ENCODE results near the gene LRBA. TPM values are rescaled to one million over a fixed set of nuclear protein-coding genes. Genes with fewer than 3 reads are reported as not detected.

The LRBA gene
- total RNA-seq, 1 experiment from 2014 or later, result 14.4 TPM

- Histone ChIP-seq H3K27ac (no peak overlapping the region), H3K27me3 (replicated peaks) (no peaks in the 10 kb centered on the region), H3K4me3 (no peak overlapping the region), H3K36me3 (no peaks in the 10 kb centered on the region), H3K4me1 (replicated peaks) (no peaks in the 10 kb centered on the region), H3K9me3 (replicated peaks) (no peaks in the 10 kb centered on the region)
- no peak for DNase-seq (ENCODE audit: low read depth in 1 of 2, low spot score in 2 of 2)
These were observed 575.6 kb downstream of the LRBA start for GRCh38 chr4:150439451-150439933.

- Histone ChIP-seq H3K9me3 (replicated peaks) (no peaks in the 10 kb centered on the region), H3K4me3 (no peak overlapping the region), H3K27me3 (replicated peaks) (no peaks in the 10 kb centered on the region), H3K36me3 (no peaks in the 10 kb centered on the region), H3K4me1 (replicated peaks) (no peaks in the 10 kb centered on the region), H3K27ac (no peak overlapping the region)
- DNase-seq (ENCODE audit: low read depth in 1 of 2, low spot score in 2 of 2), result no peak
These were observed 578.3 kb downstream of the LRBA start for GRCh38 chr4:150436598-150437370.

GRCh38 chr4:150431221-150431620 lies 583.9 kb downstream of the LRBA start:
- Histone ChIP-seq H3K4me1 (replicated peaks) (no peaks in the 10 kb centered on the region), H3K4me3 (no peak overlapping the region), H3K9me3 (replicated peaks) (no peaks in the 10 kb centered on the region), H3K27me3 (replicated peaks) (no peaks in the 10 kb centered on the region), H3K36me3 (no peaks in the 10 kb centered on the region), H3K27ac (no peak overlapping the region)
- DNase-seq (ENCODE audit: low read depth in 1 of 2, low spot score in 2 of 2), result no peak

- no peak for DNase-seq (ENCODE audit: low read depth in 1 of 2, low spot score in 2 of 2)
- Histone ChIP-seq H3K36me3 (no peaks in the 10 kb centered on the region), H3K27me3 (replicated peaks) (no peaks in the 10 kb centered on the region), H3K4me3 (no peak overlapping the region), H3K9me3 (replicated peaks) (no peaks in the 10 kb centered on the region), H3K27ac (no peak overlapping the region), H3K4me1 (replicated peaks) (no peaks in the 10 kb centered on the region)
These were observed 589.9 kb downstream of the LRBA start for GRCh38 chr4:150425161-150425560.

GRCh38 chr4:150423503-150423902 lies 591.6 kb downstream of the LRBA start:
- no peaks in the 10 kb centered on the region for H3K27me3 ChIP-seq (replicated peaks)
- H3K27ac ChIP-seq, result no peak overlapping the region
- no peaks in the 10 kb centered on the region for H3K4me1 ChIP-seq (replicated peaks)
- no peak for DNase-seq (ENCODE audit: low read depth in 1 of 2, low spot score in 2 of 2)
- H3K4me3 ChIP-seq, result no peak overlapping the region
- no peaks in the 10 kb centered on the region for H3K36me3 ChIP-seq
- no peaks in the 10 kb centered on the region for H3K9me3 ChIP-seq (replicated peaks)

GRCh38 chr4:150423074-150423473 lies 592.0 kb downstream of the LRBA start:
- Histone ChIP-seq H3K27ac (no peak overlapping the region), H3K4me3 (no peak overlapping the region), H3K36me3 (no peaks in the 10 kb centered on the region), H3K4me1 (replicated peaks) (no peaks in the 10 kb centered on the region), H3K27me3 (replicated peaks) (no peaks in the 10 kb centered on the region), H3K9me3 (replicated peaks) (no peaks in the 10 kb centered on the region)
- no peak for DNase-seq (ENCODE audit: low read depth in 1 of 2, low spot score in 2 of 2)

- DNase-seq (ENCODE audit: low read depth in 1 of 2, low spot score in 2 of 2), result no peak
- H3K27ac ChIP-seq, result no peak overlapping the region
- H3K9me3 ChIP-seq (replicated peaks), result no peaks in the 10 kb centered on the region
- no peaks in the 10 kb centered on the region for H3K4me1 ChIP-seq (replicated peaks)
- no peaks in the 10 kb centered on the region for H3K27me3 ChIP-seq (replicated peaks)
- H3K4me3 ChIP-seq, result no peak overlapping the region
- H3K36me3 ChIP-seq, result no peaks in the 10 kb centered on the region
These were observed 593.5 kb downstream of the LRBA start for GRCh38 chr4:150421612-150422011.

- Histone ChIP-seq H3K4me3 (no peak overlapping the region), H3K9me3 (replicated peaks) (no peaks in the 10 kb centered on the region), H3K27me3 (replicated peaks) (no peaks in the 10 kb centered on the region), H3K36me3 (no peaks in the 10 kb centered on the region), H3K4me1 (replicated peaks) (no peaks in the 10 kb centered on the region), H3K27ac (no peak overlapping the region)
- no peak for DNase-seq (ENCODE audit: low read depth in 1 of 2, low spot score in 2 of 2)
These were observed 595.1 kb downstream of the LRBA start for GRCh38 chr4:150419939-150420338.

- Histone ChIP-seq H3K9me3 (replicated peaks) (no peaks in the 10 kb centered on the region), H3K27ac (no peak overlapping the region), H3K36me3 (no peaks in the 10 kb centered on the region), H3K4me3 (no peak overlapping the region), H3K27me3 (replicated peaks) (no peaks in the 10 kb centered on the region), H3K4me1 (replicated peaks) (no peaks in the 10 kb centered on the region)
- DNase-seq (ENCODE audit: low read depth in 1 of 2, low spot score in 2 of 2), result no peak
These were observed 596.2 kb downstream of the LRBA start for GRCh38 chr4:150418757-150419410.

- Histone ChIP-seq H3K27ac (no peak overlapping the region), H3K9me3 (replicated peaks) (no peaks in the 10 kb centered on the region), H3K4me3 (no peak overlapping the region), H3K4me1 (replicated peaks) (no peaks in the 10 kb centered on the region), H3K36me3 (no peaks in the 10 kb centered on the region), H3K27me3 (replicated peaks) (no peaks in the 10 kb centered on the region)
- no peak for DNase-seq (ENCODE audit: low read depth in 1 of 2, low spot score in 2 of 2)
These were observed 599.9 kb downstream of the LRBA start for GRCh38 chr4:150415213-150415612.

- no peak for DNase-seq (ENCODE audit: low read depth in 1 of 2, low spot score in 2 of 2)
- no peaks in the 10 kb centered on the region for H3K4me1 ChIP-seq (replicated peaks)
- H3K9me3 ChIP-seq (replicated peaks), result no peaks in the 10 kb centered on the region
- H3K4me3 ChIP-seq, result no peak overlapping the region
- no peak overlapping the region for H3K27ac ChIP-seq
- H3K27me3 ChIP-seq (replicated peaks), result no peaks in the 10 kb centered on the region
- no peaks in the 10 kb centered on the region for H3K36me3 ChIP-seq
These were observed 603.6 kb downstream of the LRBA start for GRCh38 chr4:150411520-150411919.

- no peak overlapping the region for H3K27ac ChIP-seq
- no peaks in the 10 kb centered on the region for H3K4me1 ChIP-seq (replicated peaks)
- H3K9me3 ChIP-seq (replicated peaks), result no peaks in the 10 kb centered on the region
- DNase-seq (ENCODE audit: low read depth in 1 of 2, low spot score in 2 of 2), result no peak
- no peak overlapping the region for H3K4me3 ChIP-seq
- no peaks in the 10 kb centered on the region for H3K36me3 ChIP-seq
- H3K27me3 ChIP-seq (replicated peaks), result no peaks in the 10 kb centered on the region
These were observed 612.2 kb downstream of the LRBA start for GRCh38 chr4:150402871-150403272.

GRCh38 chr4:150401083-150401687 lies 613.9 kb downstream of the LRBA start:
- Histone ChIP-seq H3K4me3 (no peak overlapping the region), H3K9me3 (replicated peaks) (no peaks in the 10 kb centered on the region), H3K27ac (no peak overlapping the region), H3K27me3 (replicated peaks) (no peaks in the 10 kb centered on the region), H3K4me1 (replicated peaks) (no peaks in the 10 kb centered on the region), H3K36me3 (no peaks in the 10 kb centered on the region)
- DNase-seq (ENCODE audit: low read depth in 1 of 2, low spot score in 2 of 2), result no peak

GRCh38 chr4:150395872-150396271 lies 619.2 kb downstream of the LRBA start:
- H3K27ac ChIP-seq, result no peak overlapping the region
- no peak overlapping the region for H3K4me3 ChIP-seq
- DNase-seq (ENCODE audit: low read depth in 1 of 2, low spot score in 2 of 2), result no peak
- no peaks in the 10 kb centered on the region for H3K27me3 ChIP-seq (replicated peaks)
- H3K9me3 ChIP-seq (replicated peaks), result no peaks in the 10 kb centered on the region
- H3K36me3 ChIP-seq, result no peaks in the 10 kb centered on the region
- no peaks in the 10 kb centered on the region for H3K4me1 ChIP-seq (replicated peaks)
